Measurements from ENCODE around the gene SCAMP5. TPM values are rescaled to one million over a fixed set of nuclear protein-coding genes. Genes with fewer than 3 reads are reported as not detected.

Gene SCAMP5
- total and polyA plus RNA-seq, 5 experiments from 2014 or later: 0.09 to 0.36 (median 0.21) TPM; not detected in 1

- H3K4me1 Mint-ChIP-seq: peaks cover 15 to 64% (median 26%) of the 10 kb centered on the region in 4 donors
- H3K4me3 Mint-ChIP-seq: peak overlapping the region in 4 of 10 donors; percentile 2 to 36 (median 18)
- H3K27me3 Mint-ChIP-seq: peaks cover 0 to 29% (median 12%) of the 10 kb centered on the region in 5 donors
- no peak for ATAC-seq
- peaks cover 0 to 18% (median 0%) of the 10 kb centered on the region in 9 donors for H3K9me3 Mint-ChIP-seq
- H3K36me3 Mint-ChIP-seq: peaks cover 0 to 4% (median 2%) of the 10 kb centered on the region in 3 donors
- peak overlapping the region in 4 of 10 donors; percentile 10 to 45 (median 42) for H3K27ac Mint-ChIP-seq
- POLR2A ChIA-PET: interaction anchor here (0.6 kb wide), 1 partner anchor 39 kb away, joined by 3 read pairs; no protein-coding TSS in a partner anchor
- no peak for DNase-seq
These were observed 70.6 kb downstream of the SCAMP5 start for GRCh38 chr15:75065851-75066509.

- peak overlapping the region in 4 of 10 donors; percentile 11 to 63 (median 32) for H3K4me3 Mint-ChIP-seq
- peaks cover 0 to 7% (median 4%) of the 10 kb centered on the region in 3 donors for H3K36me3 Mint-ChIP-seq
- POLR2A ChIA-PET: no interaction called here
These were observed 71.9 kb downstream of the SCAMP5 start for GRCh38 chr15:75067123-75067830.

GRCh38 chr15:75068748-75069147 is 73.4 kb downstream of the SCAMP5 start:
- DNase-seq (no peak), ATAC-seq (no peak)
- Mint-ChIP-seq H3K9me3 (peaks cover 0 to 22% (median 0%) of the 10 kb centered on the region in 9 donors), H3K36me3 (peaks cover 0 to 11% (median 5%) of the 10 kb centered on the region in 3 donors), H3K27me3 (peaks cover 0 to 48% (median 22%) of the 10 kb centered on the region in 5 donors), H3K27ac (peak overlapping the region in 1 of 10 donors; percentile 26), H3K4me3 (no peak overlapping the region), H3K4me1 (peaks cover 17 to 65% (median 26%) of the 10 kb centered on the region in 4 donors)
- POLR2A ChIA-PET: no interaction called here

More at GRCh38 chr15:75067123-75067830, 71.9 kb downstream of the SCAMP5 start:
- Mint-ChIP-seq H3K27me3 (peaks cover 0 to 42% (median 21%) of the 10 kb centered on the region in 5 donors), H3K9me3 (peaks cover 0 to 20% (median 0%) of the 10 kb centered on the region in 9 donors), H3K4me1 (peaks cover 17 to 65% (median 26%) of the 10 kb centered on the region in 4 donors), H3K27ac (peak overlapping the region in 4 of 10 donors; percentile 9 to 75 (median 56))
- ATAC-seq (peak in 1 of 2 donors; percentile 48), DNase-seq (no peak)

GRCh38 chr15:75069301-75069925 is 74.0 kb downstream of the SCAMP5 start:
- POLR2A ChIA-PET: no interaction called here
- ATAC-seq: peak in 1 of 2 donors; percentile 65
- peak in 1 of 10 donors; percentile 14 for DNase-seq
- Mint-ChIP-seq H3K4me1 (peaks cover 17 to 61% (median 26%) of the 10 kb centered on the region in 4 donors), H3K27ac (peak overlapping the region in 4 of 10 donors; percentile 26 to 69 (median 51)), H3K9me3 (peaks cover 0 to 23% (median 0%) of the 10 kb centered on the region in 9 donors), H3K4me3 (no peak overlapping the region), H3K27me3 (peaks cover 0 to 48% (median 22%) of the 10 kb centered on the region in 5 donors), H3K36me3 (peaks cover 0 to 11% (median 5%) of the 10 kb centered on the region in 3 donors)

GRCh38 chr15:75070674-75071073 is 75.3 kb downstream of the SCAMP5 start:
- Mint-ChIP-seq H3K36me3 (peaks cover 3 to 15% (median 9%) of the 10 kb centered on the region in 3 donors), H3K4me1 (peaks cover 12 to 53% (median 18%) of the 10 kb centered on the region in 4 donors), H3K27ac (no peak overlapping the region), H3K27me3 (peaks cover 1 to 48% (median 22%) of the 10 kb centered on the region in 5 donors), H3K9me3 (peaks cover 4 to 23% (median 7%) of the 10 kb centered on the region in 9 donors), H3K4me3 (no peak overlapping the region)
- POLR2A ChIA-PET: no interaction called here
- no peak for ATAC-seq
- DNase-seq: no peak

Other genes starting within 250 kb of the SCAMP5 start
- not detected for gene CYP1A2, start 246.7 kb upstream of the SCAMP5 start, total RNA-seq
- gene CYP1A2, start 246.7 kb upstream of the SCAMP5 start, polyA plus RNA-seq: not detected
- 100 to 1,000 TPM; 220 TPM for gene CSK, start 213.5 kb upstream of the SCAMP5 start, total RNA-seq
- gene CSK, start 213.5 kb upstream of the SCAMP5 start, polyA plus RNA-seq: 100 to 1,000 TPM in 1 of 3 donors, 10 to 100 TPM in 2; 70.8 to 124 (median 79.8) TPM
- under 1 TPM; 0.57 to 0.80 TPM for gene LMAN1L, start 182.7 kb upstream of the SCAMP5 start, total RNA-seq
- not detected for gene LMAN1L, start 182.7 kb upstream of the SCAMP5 start, polyA plus RNA-seq
- under 1 TPM; 0.39 to 0.44 TPM for gene CPLX3, start 168.9 kb upstream of the SCAMP5 start, total RNA-seq
- not detected for gene CPLX3, start 168.9 kb upstream of the SCAMP5 start, polyA plus RNA-seq
- 10 to 100 TPM; 82.8 to 83.6 TPM for gene ULK3, start 152.4 kb upstream of the SCAMP5 start, total RNA-seq
- gene ULK3, start 152.4 kb upstream of the SCAMP5 start, polyA plus RNA-seq: 10 to 100 TPM; 16.3 to 32.2 (median 16.6) TPM
- gene SCAMP2, start 122.2 kb upstream of the SCAMP5 start, total RNA-seq: 100 to 1,000 TPM; 113 to 117 TPM
- 100 to 1,000 TPM; 109 to 121 (median 119) TPM for gene SCAMP2, start 122.2 kb upstream of the SCAMP5 start, polyA plus RNA-seq
- 10 to 100 TPM; 74.3 to 77.4 TPM for gene MPI, start 105.5 kb upstream of the SCAMP5 start, total RNA-seq
- 10 to 100 TPM; 80.5 to 85.6 (median 85.3) TPM for gene MPI, start 105.5 kb upstream of the SCAMP5 start, polyA plus RNA-seq
- gene FAM219B, start 88.7 kb upstream of the SCAMP5 start, total RNA-seq: 10 to 100 TPM; 80.2 to 91.5 TPM
- 10 to 100 TPM; 18.8 to 22.3 (median 20.7) TPM for gene FAM219B, start 88.7 kb upstream of the SCAMP5 start, polyA plus RNA-seq
- 10 to 100 TPM; 60.0 to 66.0 TPM for gene COX5A, start 57.5 kb upstream of the SCAMP5 start, total RNA-seq
- gene COX5A, start 57.5 kb upstream of the SCAMP5 start, polyA plus RNA-seq: 100 to 1,000 TPM; 268 to 362 (median 276) TPM
- 1 to 10 TPM; 3.8 to 4.1 TPM for gene RPP25, start 38.8 kb upstream of the SCAMP5 start, total RNA-seq
- gene RPP25, start 38.8 kb upstream of the SCAMP5 start, polyA plus RNA-seq: 1 to 10 TPM; 2.8 to 4.3 (median 4.2) TPM
- 10 to 100 TPM; 13.4 to 15.7 TPM for gene PPCDC, start 28.0 kb downstream of the SCAMP5 start, total RNA-seq
- gene PPCDC, start 28.0 kb downstream of the SCAMP5 start, polyA plus RNA-seq: 10 to 100 TPM; 12.0 to 16.7 (median 13.0) TPM
- 10 to 100 TPM; 20.7 to 27.6 TPM for gene C15orf39, start 206.3 kb downstream of the SCAMP5 start, total RNA-seq
- 1 to 10 TPM; 1.0 to 4.5 (median 2.3) TPM for gene C15orf39, start 206.3 kb downstream of the SCAMP5 start, polyA plus RNA-seq

Data from naive thymus-derived CD8-positive, alpha-beta T cell (primary cell).